B cell (primary cell): ENCODE data around the gene PRRT1. TPM values are rescaled to one million over a fixed set of nuclear protein-coding genes. Genes with fewer than 3 reads are reported as not detected.

Experiments
- ATAC-seq: fragments of 200-7000 bp; cut with Tn5 transposase; one replicate; pipeline ENCODE4 v1.10.0; 2021; ENCODE audit warnings: low read depth, mild to moderate bottlenecking, moderate number of reproducible peaks, moderate library complexity
- CTCF ChIA-PET: fragments of 350-600 bp; sonication (Branson Sonifier 250); formaldehyde crosslinking; loops from one replicate; lab custom pipeline; 2021; ENCODE audit warnings: antibody characterized with exemption, inconsistent platforms; lab: Charles Lee
- POLR2A ChIA-PET: fragments of 350-600 bp; sonication (Branson Sonifier 250); formaldehyde crosslinking; loops from one replicate; lab custom pipeline; 2021; ENCODE audit warnings: antibody characterized with exemption; lab: Charles Lee
- DNase-seq: peaks from one replicate; pipeline ENCODE4 v3.0.0; 2013
- H2AFZ ChIP-seq: 2 replicates; pipeline ENCODE4 v1.6.1; 2012; ENCODE audit warnings: mild to moderate bottlenecking, low read depth, low read length; ENCODE audit not compliant: insufficient read depth, poor library complexity, severe bottlenecking
- H3K27ac ChIP-seq, 2 donors: 1 replicate in 1 of 2; 2 replicates in 1 of 2; pipeline ENCODE4 v1.5.1; 2012 to 2013; ENCODE audit warnings: low read length in 2 of 2, mild to moderate bottlenecking in 2 of 2, moderate library complexity in 1 of 2
- H3K27me3 ChIP-seq, 4 experiments: fragments of 200-600 bp in 1 of 4; sonication (generic) in 1 of 4; replicated peaks in 1 of 4; 1 replicate in 2 of 4; 2 replicates in 2 of 4; pipeline versions ENCODE4 v1.6.1 to v1.7.0; 2013 to 2016; ENCODE audit warnings: low read length in 3 of 4, mild to moderate bottlenecking in 2 of 4, mixed read lengths in 1 of 4, moderate library complexity in 1 of 4; ENCODE audit not compliant: insufficient read depth in 4 of 4, control insufficient read depth in 3 of 4; ENCODE audit errors: control extremely low read depth in 1 of 4
- H3K36me3 ChIP-seq, 2 experiments: replicated peaks in 1 of 2; 1 replicate in 1 of 2; 2 replicates in 1 of 2; pipeline versions ENCODE4 v1.6.1 to v1.7.1; 2013; ENCODE audit warnings: low read length in 1 of 2; ENCODE audit not compliant: insufficient read depth in 2 of 2, control insufficient read depth in 1 of 2; ENCODE audit errors: control extremely low read depth in 1 of 2, extremely low read depth in 1 of 2
- H3K4me1 ChIP-seq, 2 donors: fragments of 200-600 bp in 1 of 2; sonication (generic) in 1 of 2; 1 replicate in 1 of 2; 2 replicates in 1 of 2; pipeline versions ENCODE4 v1.5.1 to v1.6.1; 2013 to 2017; ENCODE audit warnings: low read length in 2 of 2; ENCODE audit not compliant: control insufficient read depth in 2 of 2, insufficient read depth in 2 of 2
- H3K4me2 ChIP-seq: replicated peaks from 2 replicates; pipeline ENCODE3; 2012; ENCODE audit warnings: mild to moderate bottlenecking, low read depth, low read length; ENCODE audit not compliant: poor library complexity, severe bottlenecking
- H3K4me3 ChIP-seq, 5 experiments: fragments of 200-600 bp in 1 of 5; sonication (generic) in 1 of 5; 1 replicate in 3 of 5; 2 replicates in 2 of 5; pipeline versions ENCODE4 v1.5.1 to v1.7.0; 2011 to 2016; ENCODE audit warnings: low read length in 4 of 5, mild to moderate bottlenecking in 4 of 5, low read depth in 2 of 5, control low read depth in 1 of 5, moderate library complexity in 1 of 5; ENCODE audit not compliant: insufficient read depth in 1 of 5; ENCODE audit errors: control extremely low read depth in 1 of 5, extremely low read depth in 1 of 5
- H3K79me2 ChIP-seq: fragments of 200-600 bp; sonication (generic); one replicate; pipeline ENCODE4 v1.6.0; 2016; ENCODE audit warnings: low read length; ENCODE audit not compliant: control insufficient read depth, insufficient read depth
- H3K9ac ChIP-seq: fragments of 200-600 bp; sonication (generic); 2 replicates; pipeline ENCODE4 v1.6.1; 2017; ENCODE audit warnings: mild to moderate bottlenecking, low read length, moderate library complexity
- H3K9me3 ChIP-seq, 3 donors: one replicate each; pipeline versions ENCODE4 v1.6.1 to v1.7.1; 2013; ENCODE audit warnings: low read length in 2 of 3; ENCODE audit not compliant: control insufficient read depth in 2 of 3, insufficient read depth in 1 of 3; ENCODE audit errors: control extremely low read depth in 1 of 3
- H4K20me1 ChIP-seq: 2 replicates; pipeline ENCODE4 v1.6.0; 2012; ENCODE audit warnings: mild to moderate bottlenecking, low read length; ENCODE audit not compliant: insufficient read depth, control insufficient read depth, poor library complexity, severe bottlenecking
- H3K27ac Mint-ChIP-seq: one replicate; pipeline ENCODE4 v1.8.0; 2021; ENCODE audit warnings: mixed read lengths
- H3K27me3 Mint-ChIP-seq: one replicate; pipeline ENCODE4 v1.8.0; 2021; ENCODE audit warnings: mixed read lengths
- H3K4me1 Mint-ChIP-seq: one replicate; pipeline ENCODE4 v1.8.0; 2021; ENCODE audit warnings: mixed read lengths
- H3K4me3 Mint-ChIP-seq: one replicate; pipeline ENCODE4 v1.8.0; 2021; ENCODE audit warnings: mixed read lengths
- H3K9me3 Mint-ChIP-seq: one replicate; pipeline ENCODE4 v1.8.0; 2022; ENCODE audit warnings: mixed read lengths; ENCODE audit not compliant: insufficient read depth
- CTCF ChIP-seq: fragments of 200-600 bp; IDR thresholded peaks from one replicate; pipeline ENCODE4 v1.8.0; 2022; ENCODE audit warnings: antibody characterized with exemption, mild to moderate bottlenecking
- WGBS: methylation state at CpG from one replicate; pipeline ENCODE4 v1.1.5; 2013; ENCODE audit warnings: missing lambda C conversion rate; ENCODE audit not compliant: insufficient coverage; 5-methylcytosine and 5-hydroxymethylcytosine counted together
- intact Hi-C: fragments of 100-400 bp; cut with micrococcal nuclease; formaldehyde crosslinking; loops from one replicate; pipeline ENCODE4 v1.10.0; 2022
- polyA plus RNA-seq: library from polyadenylated mRNA; depleted of rRNA; stranded (reverse); fragments of >200 nt; gene quantifications from 2 replicates; pipeline ENCODE4 v1.2.3, GENCODE V29; 2012
- total RNA-seq, 2 donors: library from RNA; stranded (reverse); fragments of 120-200 nt in 1 of 2; gene quantifications; 1 replicate in 1 of 2; 2 replicates in 1 of 2; pipeline versions ENCODE4 v1.2.3 to v1.2.4, GENCODE V29; 2013 to 2022

Gene PRRT1
- total and polyA plus RNA-seq, 2 donors (not counting 1 experiment from before 2014, with no cell fraction given), result not detected

DNA sequence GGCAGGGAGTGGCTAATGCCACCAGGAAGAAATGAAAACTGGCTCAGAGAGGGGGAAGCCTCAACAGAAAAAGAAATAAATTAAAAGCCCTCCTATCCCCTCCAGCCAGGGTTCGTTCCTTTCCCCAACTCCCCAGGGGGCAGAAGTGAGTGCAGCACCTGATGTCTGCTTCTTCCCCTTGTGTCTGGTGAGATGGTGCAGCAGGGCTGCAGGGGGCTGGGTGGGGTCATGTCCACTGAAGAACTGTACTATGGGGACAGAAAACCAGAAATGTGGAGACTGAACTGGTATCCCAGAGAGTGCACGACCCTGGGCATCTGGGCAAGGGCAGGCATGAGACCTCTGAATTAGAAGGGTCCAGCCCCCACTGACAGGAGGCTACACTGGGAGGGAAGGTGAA, 16.6 kb upstream of the PRRT1 start:
- Histone ChIP-seq H3K4me3 (no peak overlapping the region), H2AFZ (no peak overlapping the region), H3K9ac (no peak overlapping the region), H3K4me1 (peaks cover 0 to 13% of the 10 kb centered on the region in 2 donors), H3K36me3 (peaks cover 7 to 23% of the 10 kb centered on the region in 2 experiments), H3K79me2 (no peaks in the 10 kb centered on the region), H3K4me2 (no peak overlapping the region), H3K9me3 (no peaks in the 10 kb centered on the region), H3K27me3 (no peaks in the 10 kb centered on the region), H4K20me1 (no peaks in the 10 kb centered on the region), H3K27ac (no peak overlapping the region)
- H3K9me3 Mint-ChIP-seq, result no peaks in the 10 kb centered on the region
- WGBS, result 67% methylated on average over 1 of the region's 2 CpGs
- no peak overlapping the region for H3K27ac Mint-ChIP-seq
- DNase-seq, result no peak
- ChIA-PET POLR2A (no interaction called here), CTCF (no interaction called here)
- no peak overlapping the region for H3K4me3 Mint-ChIP-seq
- no peaks in the 10 kb centered on the region for H3K27me3 Mint-ChIP-seq
- intact Hi-C loops, result no loop called here
- TF ChIP-seq CTCF, result no peak
- peaks cover 12% of the 10 kb centered on the region for H3K4me1 Mint-ChIP-seq
- no peak for ATAC-seq

DNA sequence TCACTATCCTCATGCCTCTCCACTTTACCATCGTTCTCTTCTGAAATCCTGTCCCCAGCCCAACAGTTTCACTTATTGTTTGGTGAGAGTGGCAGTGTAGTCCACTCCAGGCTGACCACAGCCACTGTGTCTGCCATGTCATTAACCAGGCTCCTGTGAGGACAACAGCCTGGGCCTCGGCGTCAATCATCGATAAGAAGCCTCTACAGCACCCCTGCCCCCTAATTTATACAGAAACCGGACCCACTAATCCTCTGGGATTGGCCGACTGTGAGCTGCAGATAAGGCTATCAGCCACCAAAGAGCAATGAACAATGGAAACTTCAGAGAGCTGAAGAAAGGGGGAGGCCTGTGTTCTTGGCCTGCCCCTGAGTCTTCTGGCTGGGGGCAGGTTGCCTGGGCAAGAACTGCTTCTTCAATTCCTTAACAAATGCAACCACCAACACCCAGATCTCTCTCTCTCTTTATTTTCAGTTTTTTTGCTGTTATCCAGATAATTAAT, 16.1 kb upstream of the PRRT1 start:
- no peak for TF ChIP-seq CTCF
- Histone ChIP-seq H3K4me3 (no peak overlapping the region), H3K27me3 (no peaks in the 10 kb centered on the region), H3K36me3 (peaks cover 7 to 23% of the 10 kb centered on the region in 2 experiments), H2AFZ (no peak overlapping the region), H3K9ac (no peak overlapping the region), H3K9me3 (no peaks in the 10 kb centered on the region), H3K4me2 (no peak overlapping the region), H4K20me1 (no peaks in the 10 kb centered on the region), H3K27ac (no peak overlapping the region), H3K79me2 (no peaks in the 10 kb centered on the region), H3K4me1 (peaks cover 0 to 7% of the 10 kb centered on the region in 2 donors)
- H3K4me3 Mint-ChIP-seq, result no peak overlapping the region
- POLR2A ChIA-PET, result no interaction called here
- CTCF ChIA-PET, result no interaction called here
- WGBS, result 100% methylated on average over 1 of the region's 6 CpGs
- H3K27me3 Mint-ChIP-seq, result no peaks in the 10 kb centered on the region
- no peak for ATAC-seq
- intact Hi-C loops, result no loop called here
- H3K4me1 Mint-ChIP-seq, result peaks cover 10% of the 10 kb centered on the region
- no peak for DNase-seq
- no peak overlapping the region for H3K27ac Mint-ChIP-seq
- no peaks in the 10 kb centered on the region for H3K9me3 Mint-ChIP-seq
